ENCODE measurements around the gene C1orf174. TPM values are rescaled to one million over a fixed set of nuclear protein-coding genes. Genes with fewer than 3 reads are reported as not detected.

The C1orf174 gene
- total RNA-seq, 2 experiments from 2014 or later, result 16.8 to 18.5 TPM

DNA sequence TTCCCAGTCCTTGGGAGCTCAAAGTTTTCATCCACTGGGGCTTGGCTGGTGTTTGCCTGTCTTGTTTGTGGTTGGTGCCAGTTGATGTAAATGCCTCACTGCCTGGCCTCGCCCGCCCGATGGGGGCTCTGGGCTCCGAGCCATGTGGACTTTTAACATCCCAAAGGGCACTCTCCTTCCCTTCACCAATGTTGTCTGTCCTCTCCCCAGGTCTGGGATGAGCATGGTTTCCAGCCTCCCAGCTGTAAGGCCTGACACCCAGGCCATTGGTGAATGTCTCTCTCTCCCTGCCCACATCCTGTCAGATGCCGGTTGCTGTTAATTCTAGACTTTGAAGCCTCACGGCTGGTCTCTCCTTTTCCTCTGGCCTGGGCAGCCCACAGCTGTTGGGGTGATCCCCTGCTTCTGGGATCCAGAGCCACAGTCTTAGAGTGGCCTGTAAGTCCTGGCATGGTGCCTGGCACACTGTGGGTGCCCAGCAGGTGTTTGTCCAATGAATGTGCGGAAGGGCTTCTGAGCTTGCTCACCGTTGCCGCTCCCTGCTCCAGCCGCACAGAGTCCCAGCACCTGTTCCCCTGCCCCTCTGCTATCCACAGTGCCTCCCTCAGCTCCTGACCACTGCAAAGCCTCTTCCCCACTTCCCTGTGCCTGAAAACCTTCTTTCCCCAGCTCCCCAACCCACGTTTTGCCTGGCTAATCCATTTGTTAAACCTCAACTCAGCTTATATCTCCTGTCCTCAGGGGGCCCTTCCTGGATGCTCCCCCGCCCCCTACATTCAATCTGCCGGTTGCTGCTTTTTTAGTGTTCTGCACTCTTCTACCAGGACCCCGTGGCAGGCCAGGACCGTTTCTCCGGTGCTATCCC lies 3.3 kb upstream of the C1orf174 start:
- Mint-ChIP-seq H3K27me3 (no peaks in the 10 kb centered on the region), H3K4me3 (peak overlapping the region; percentile 93), H3K9me3 (no peaks in the 10 kb centered on the region), H3K27ac (peak overlapping the region; percentile 90), H3K36me3 (ENCODE audit: low read depth) (peaks cover 19% of the 10 kb centered on the region), H3K4me1 (ENCODE audit: low read depth) (peaks cover 51% of the 10 kb centered on the region)
- TF ChIP-seq, protein P1, sequence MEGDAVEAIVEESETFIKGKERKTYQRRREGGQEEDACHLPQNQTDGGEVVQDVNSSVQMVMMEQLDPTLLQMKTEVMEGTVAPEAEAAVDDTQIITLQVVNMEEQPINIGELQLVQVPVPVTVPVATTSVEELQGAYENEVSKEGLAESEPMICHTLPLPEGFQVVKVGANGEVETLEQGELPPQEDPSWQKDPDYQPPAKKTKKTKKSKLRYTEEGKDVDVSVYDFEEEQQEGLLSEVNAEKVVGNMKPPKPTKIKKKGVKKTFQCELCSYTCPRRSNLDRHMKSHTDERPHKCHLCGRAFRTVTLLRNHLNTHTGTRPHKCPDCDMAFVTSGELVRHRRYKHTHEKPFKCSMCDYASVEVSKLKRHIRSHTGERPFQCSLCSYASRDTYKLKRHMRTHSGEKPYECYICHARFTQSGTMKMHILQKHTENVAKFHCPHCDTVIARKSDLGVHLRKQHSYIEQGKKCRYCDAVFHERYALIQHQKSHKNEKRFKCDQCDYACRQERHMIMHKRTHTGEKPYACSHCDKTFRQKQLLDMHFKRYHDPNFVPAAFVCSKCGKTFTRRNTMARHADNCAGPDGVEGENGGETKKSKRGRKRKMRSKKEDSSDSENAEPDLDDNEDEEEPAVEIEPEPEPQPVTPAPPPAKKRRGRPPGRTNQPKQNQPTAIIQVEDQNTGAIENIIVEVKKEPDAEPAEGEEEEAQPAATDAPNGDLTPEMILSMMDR (IDR thresholded peaks at IDR 0.05), result no peak
- intact Hi-C loops (cut with DNase I, micrococcal nuclease), result loop anchor here in 1 of 2 experiments (5.0 to 10.0 kb wide), 2 partner anchors 279 to 1646 kb away; partner anchors contain the start of gene TPRG1L
- no peaks in the 10 kb centered on the region for H3K36me3 ChIP-seq (ENCODE audit: insufficient read depth, low read length)
- CTCF ChIA-PET, result interaction anchor here (1.4 kb wide), 1 partner anchor 46 kb away, joined by 8 read pairs; the partner anchor contains the start of genes CEP104 and DFFB
- ATAC-seq (ENCODE audit: poor library complexity) (no peak), DNase-seq (peak in 4 of 14 experiments; percentile 26 to 76 (median 52))
- H3K27me3 ChIP-seq (ENCODE audit: control insufficient read depth in 1 of 2, insufficient read depth in 2 of 2, low read length in 2 of 2), result no peaks in the 10 kb centered on the region
- H3K4me1 ChIP-seq (ENCODE audit: insufficient read depth, low read length), result peaks cover 55% of the 10 kb centered on the region
- H3K9me3 ChIP-seq (ENCODE audit: control insufficient read depth in 1 of 2, insufficient read depth in 1 of 2, low read length in 2 of 2), result peaks cover under 1% of the 10 kb centered on the region in 2 experiments
- no peak overlapping the region for H3K4me3 ChIP-seq (ENCODE audit: low read length)
- peak overlapping the region; percentile 57 to 78 for H3K27ac ChIP-seq (ENCODE audit: low read depth in 1 of 2, low read length in 2 of 2)
- POLR2A ChIA-PET, result interaction anchor here (0.6 to 2.2 kb wide), 3 partner anchors 9 to 107 kb away, joined by 3 to 8 read pairs (median 5); partner anchors contain the start of genes CEP104, DFFB and LRRC47

DNA sequence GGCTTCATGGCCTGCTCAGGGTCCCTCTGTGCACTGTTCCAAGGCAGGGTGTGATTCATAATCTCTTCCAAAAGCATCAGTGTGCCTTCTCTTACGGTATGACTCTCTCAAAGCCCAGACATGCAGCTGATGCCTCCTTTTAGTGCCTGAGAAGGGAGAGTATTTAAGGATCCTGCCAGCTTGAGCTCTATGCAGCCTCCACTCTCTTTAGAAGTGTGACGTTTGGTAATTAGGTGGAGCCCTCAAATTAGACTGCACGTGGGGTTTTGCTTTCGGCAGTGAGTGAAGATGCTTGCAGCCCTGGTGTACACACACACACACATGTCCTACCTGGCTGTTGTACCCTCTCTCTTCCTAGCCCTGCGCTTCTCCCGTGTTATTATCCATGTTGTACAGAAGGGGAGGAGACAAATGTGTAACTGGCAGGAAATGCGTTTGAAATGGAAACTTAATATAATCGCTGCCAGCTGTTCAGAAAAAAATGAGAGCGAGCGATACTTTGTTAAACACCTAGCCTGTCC lies 2.6 kb upstream of the C1orf174 start:
- Mint-ChIP-seq H3K27me3 (no peaks in the 10 kb centered on the region), H3K36me3 (ENCODE audit: low read depth) (peaks cover 27% of the 10 kb centered on the region), H3K4me3 (peak overlapping the region; percentile 93), H3K4me1 (ENCODE audit: low read depth) (peaks cover 58% of the 10 kb centered on the region), H3K9me3 (no peaks in the 10 kb centered on the region), H3K27ac (peak overlapping the region; percentile 90)
- TF ChIP-seq, protein P1 (IDR thresholded peaks at IDR 0.05), result no peak
- Histone ChIP-seq H3K9me3 (ENCODE audit: control insufficient read depth in 1 of 2, insufficient read depth in 1 of 2, low read length in 2 of 2) (peaks cover 8% of the 10 kb centered on the region in 2 experiments), H3K4me3 (ENCODE audit: low read length) (no peak overlapping the region), H3K36me3 (ENCODE audit: insufficient read depth, low read length) (no peaks in the 10 kb centered on the region), H3K4me1 (ENCODE audit: insufficient read depth, low read length) (peaks cover 54% of the 10 kb centered on the region), H3K27ac (ENCODE audit: low read depth in 1 of 2, low read length in 2 of 2) (peak overlapping the region; percentile 57 to 78), H3K27me3 (ENCODE audit: control insufficient read depth in 1 of 2, insufficient read depth in 2 of 2, low read length in 2 of 2) (no peaks in the 10 kb centered on the region)
- ATAC-seq (ENCODE audit: poor library complexity), result peak; percentile 3
- intact Hi-C loops (cut with DNase I, micrococcal nuclease), result loop anchor here in 1 of 2 experiments (5.0 to 10.0 kb wide), 2 partner anchors 278 to 1645 kb away; partner anchors contain the start of gene TPRG1L
- peak in 5 of 14 experiments; percentile 30 to 66 (median 55) for DNase-seq
- ChIA-PET POLR2A (interaction anchor here (0.6 to 2.2 kb wide), 3 partner anchors 9 to 107 kb away, joined by 3 to 8 read pairs (median 5); partner anchors contain the start of genes CEP104, DFFB and LRRC47), CTCF (interaction anchor here (1.4 kb wide), 1 partner anchor 45 kb away, joined by 8 read pairs; the partner anchor contains the start of genes CEP104 and DFFB)

DNA sequence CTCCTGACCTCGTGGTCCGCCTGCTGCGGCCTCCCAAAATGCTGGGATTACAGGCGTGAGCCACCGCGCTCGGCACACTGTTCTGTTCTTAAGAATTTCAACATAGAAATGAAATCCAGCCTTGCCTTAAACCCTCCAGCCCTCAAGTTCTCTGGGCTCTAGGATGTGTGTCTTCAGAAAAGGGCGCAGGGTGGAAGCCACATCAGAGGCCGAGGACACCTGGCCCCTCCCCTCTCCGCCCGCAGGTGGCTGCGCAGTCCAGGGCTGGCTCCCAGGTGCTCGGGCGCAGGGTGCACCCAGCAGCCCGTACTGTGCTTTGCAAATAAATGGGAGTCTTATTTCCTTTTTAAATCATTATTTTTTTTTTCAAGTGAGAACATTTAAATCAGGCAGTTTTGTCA lies 2.0 kb upstream of the C1orf174 start:
- no peak for ATAC-seq (ENCODE audit: poor library complexity)

More for the DNA sequence above, 2.0 kb upstream of the C1orf174 start:
- H3K27me3 Mint-ChIP-seq, result no peaks in the 10 kb centered on the region
- Histone ChIP-seq H3K4me3 (ENCODE audit: low read length) (no peak overlapping the region), H3K27ac (ENCODE audit: low read depth in 1 of 2, low read length in 2 of 2) (peak overlapping the region; percentile 19 to 57), H3K27me3 (ENCODE audit: control insufficient read depth in 1 of 2, insufficient read depth in 2 of 2, low read length in 2 of 2) (no peaks in the 10 kb centered on the region), H3K4me1 (ENCODE audit: insufficient read depth, low read length) (peaks cover 49% of the 10 kb centered on the region), H3K36me3 (ENCODE audit: insufficient read depth, low read length) (no peaks in the 10 kb centered on the region), H3K9me3 (ENCODE audit: control insufficient read depth in 1 of 2, insufficient read depth in 1 of 2, low read length in 2 of 2) (peaks cover 9 to 11% of the 10 kb centered on the region in 2 experiments)
- peak in 9 of 14 experiments; percentile 19 to 78 (median 55) for DNase-seq
- H3K9me3 Mint-ChIP-seq, result peaks cover 2% of the 10 kb centered on the region
- ChIA-PET CTCF (interaction anchor here (1.4 kb wide), 1 partner anchor 45 kb away, joined by 8 read pairs; the partner anchor contains the start of genes CEP104 and DFFB), POLR2A (no interaction called here)
- H3K4me3 Mint-ChIP-seq, result peak overlapping the region; percentile 93
- intact Hi-C loops (cut with DNase I, micrococcal nuclease), result loop anchor here in 1 of 2 experiments (5.0 to 10.0 kb wide), 2 partner anchors 277 to 1645 kb away; partner anchors contain the start of gene TPRG1L
- TF ChIP-seq, protein P1 (IDR thresholded peaks at IDR 0.05), result no peak
- peak overlapping the region; percentile 90 for H3K27ac Mint-ChIP-seq
- H3K4me1 Mint-ChIP-seq (ENCODE audit: low read depth), result peaks cover 62% of the 10 kb centered on the region
- H3K36me3 Mint-ChIP-seq (ENCODE audit: low read depth), result peaks cover 31% of the 10 kb centered on the region
